GM18526 (cell line): ENCODE data around the gene CPA1.

Experiments used
- POLR2A ChIP-seq: IDR thresholded peaks from 3 replicates; pipeline ENCODE4 v1.6.1; 2011; ENCODE audit not compliant: insufficient read length; ENCODE audit errors: extremely low read depth

Gene CPA1

GRCh38 chr7:130379921-130380860 lies at the start of gene CPA1:
TSS of gene CPA1 (plus strand) at chr7:130380494. CDS start at chr7:130380521, 27 bp downstream.
- no peak for TF ChIP-seq POLR2A

GRCh38 chr7:130332259-130333053 lies 47.8 kb upstream of the CPA1 start:
- no peak for TF ChIP-seq POLR2A

GRCh38 chr7:130333832-130334231 lies 46.5 kb upstream of the CPA1 start:
- no peak for TF ChIP-seq POLR2A

GRCh38 chr7:130334274-130334673 lies 46.0 kb upstream of the CPA1 start:
- no peak for TF ChIP-seq POLR2A

- no peak for TF ChIP-seq POLR2A
These were observed 42.8 kb upstream of the CPA1 start for GRCh38 chr7:130337410-130337971.

GRCh38 chr7:130338233-130338632 lies 42.1 kb upstream of the CPA1 start:
- TF ChIP-seq POLR2A = no peak

GRCh38 chr7:130341882-130342281 lies 38.4 kb upstream of the CPA1 start:
- TF ChIP-seq POLR2A = no peak

- no peak for TF ChIP-seq POLR2A
These were observed 37.5 kb upstream of the CPA1 start for GRCh38 chr7:130342701-130343380.

GRCh38 chr7:130344271-130344866 lies 35.9 kb upstream of the CPA1 start, which contains the start of gene CPA5:
TSS of gene CPA5 (plus strand) at chr7:130344816. CDS start at chr7:130346486, 1,670 bp downstream.
- no peak for TF ChIP-seq POLR2A

- TF ChIP-seq POLR2A = no peak
These were observed 35.2 kb upstream of the CPA1 start for GRCh38 chr7:130345136-130345535.

GRCh38 chr7:130345725-130346124 lies 34.6 kb upstream of the CPA1 start:
- TF ChIP-seq POLR2A = no peak

GRCh38 chr7:130346177-130346905 lies 34.0 kb upstream of the CPA1 start:
- no peak for TF ChIP-seq POLR2A

GRCh38 chr7:130346941-130347340 lies 33.4 kb upstream of the CPA1 start:
- no peak for TF ChIP-seq POLR2A
